ENCODE results near the gene COL11A2. TPM values are rescaled to one million over a fixed set of nuclear protein-coding genes. Genes with fewer than 3 reads are reported as not detected.
"Not testable (repeated sequence)": the region's sequence is repeated elsewhere in the genome, so short reads cannot be mapped to it uniquely, and the experiment has no call there.

COL11A2 gene
- under 0.01 and 0.53 TPM in 2 replicates for total RNA-seq

DNA sequence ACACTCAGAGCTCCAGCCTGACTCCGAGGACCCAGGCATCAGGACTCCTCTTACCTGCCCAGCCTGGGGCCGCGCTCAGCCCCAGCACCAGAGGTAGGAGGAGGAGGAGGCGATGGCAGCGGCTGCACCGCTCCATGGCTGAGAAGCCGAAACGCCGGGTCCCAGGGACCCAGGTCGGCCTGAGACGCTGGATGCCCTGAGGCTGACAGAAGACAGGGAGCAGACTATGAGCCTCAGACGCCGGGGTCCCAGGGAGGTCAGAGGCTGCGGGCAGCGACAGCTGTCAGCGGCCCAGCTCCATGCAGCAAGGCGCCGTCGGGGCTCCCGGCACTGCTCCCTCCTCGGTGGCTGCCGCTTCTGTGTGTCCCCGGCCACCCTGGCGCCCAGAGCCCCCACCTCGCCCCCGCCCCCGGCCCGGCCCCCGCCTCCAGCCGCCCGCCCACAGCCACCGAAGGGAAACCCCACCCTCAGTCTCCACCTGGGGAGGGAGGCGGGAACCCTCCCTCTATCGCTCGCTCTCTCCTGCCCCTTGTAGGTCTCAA is at the start of gene COL11A2:
COL11A2 (minus strand) TSS at position 363 of the 542 bp plus-strand sequence; CDS start at position 136, 227 bp downstream.
- DNase-seq (ENCODE audit: extremely low read depth, low read depth, low spot score) = no peak

DNA sequence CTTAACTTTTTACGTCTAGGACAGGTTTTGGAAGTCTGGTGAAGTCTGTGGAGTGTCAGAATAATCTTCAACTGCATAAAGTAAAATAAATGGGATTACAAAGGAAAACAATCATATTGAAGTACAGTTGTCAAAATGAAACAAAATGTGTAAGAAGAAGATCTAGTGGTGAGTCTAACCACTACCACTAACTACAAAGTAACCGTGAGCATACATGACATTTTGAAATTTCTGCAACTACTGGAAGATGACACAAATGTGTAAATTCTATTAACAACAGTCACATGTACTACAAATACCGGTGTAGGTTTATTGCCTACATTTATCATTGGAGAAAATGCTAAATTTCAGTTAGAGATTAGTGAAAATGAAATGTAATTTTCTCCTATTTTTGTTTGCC is 49.7 kb upstream of the COL11A2 start:
- DNase-seq (ENCODE audit: extremely low read depth, low read depth, low spot score) = no peak

- no peak for DNase-seq (ENCODE audit: extremely low read depth, low read depth, low spot score)
Observed at GRCh38 chr6:33237741-33238140, 45.5 kb upstream of the COL11A2 start.

- no peak for DNase-seq (ENCODE audit: extremely low read depth, low read depth, low spot score)
Observed at GRCh38 chr6:33236852-33237251, 44.6 kb upstream of the COL11A2 start.

DNA sequence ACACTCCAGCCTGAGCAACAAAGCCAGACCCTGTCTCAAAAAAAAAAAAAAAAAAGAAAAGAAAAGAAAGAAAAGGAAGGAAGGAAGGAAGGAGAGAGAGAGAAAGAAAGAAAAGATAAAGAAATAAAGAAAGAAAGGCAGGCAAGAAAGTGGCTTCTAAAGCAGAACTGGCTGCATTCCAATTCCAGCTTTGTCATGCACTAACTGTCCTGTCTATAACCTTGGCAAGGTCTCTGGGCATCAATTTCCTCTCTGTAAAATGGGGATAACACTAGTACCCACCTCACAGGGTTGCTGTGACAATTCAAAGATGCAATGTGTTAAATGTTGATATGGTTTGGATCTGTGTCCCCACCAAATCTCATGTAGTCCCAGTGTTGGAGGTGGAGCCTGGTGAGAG is 44.1 kb upstream of the COL11A2 start:
- no peak for DNase-seq (ENCODE audit: extremely low read depth, low read depth, low spot score)

- no peak for DNase-seq (ENCODE audit: extremely low read depth, low read depth, low spot score)
Observed at GRCh38 chr6:33235221-33235634, 43.0 kb upstream of the COL11A2 start.

DNA sequence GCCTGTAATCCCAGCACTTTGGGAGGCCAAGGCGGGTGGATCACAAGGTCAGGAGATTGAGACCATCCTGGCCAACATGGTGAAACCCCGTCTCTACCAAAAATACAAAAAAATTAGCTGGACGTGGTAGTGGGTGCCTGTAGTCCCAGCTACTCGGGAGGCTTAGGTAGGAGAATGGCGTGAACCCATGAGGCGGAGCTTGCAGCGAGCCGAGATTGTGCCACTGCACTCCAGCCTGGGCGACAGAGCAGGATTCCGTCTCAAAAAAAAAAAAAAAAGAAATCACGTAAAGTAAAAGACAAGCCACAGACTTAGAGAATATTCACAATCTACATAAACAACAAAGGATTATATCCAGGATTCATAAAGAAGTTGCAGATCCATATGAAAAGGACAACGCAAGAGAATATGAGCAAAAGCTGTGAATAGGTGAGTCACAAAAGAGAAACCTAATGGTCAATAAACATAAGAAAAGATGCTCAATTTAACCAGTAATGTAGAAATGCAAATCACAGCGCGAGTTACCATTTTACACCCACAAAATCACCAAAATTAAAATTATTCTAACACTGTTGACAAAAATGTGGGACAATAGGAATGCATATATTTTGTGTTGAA is 34.3 kb upstream of the COL11A2 start:
- not testable (repeated sequence) for DNase-seq (ENCODE audit: extremely low read depth, low read depth, low spot score)

DNA sequence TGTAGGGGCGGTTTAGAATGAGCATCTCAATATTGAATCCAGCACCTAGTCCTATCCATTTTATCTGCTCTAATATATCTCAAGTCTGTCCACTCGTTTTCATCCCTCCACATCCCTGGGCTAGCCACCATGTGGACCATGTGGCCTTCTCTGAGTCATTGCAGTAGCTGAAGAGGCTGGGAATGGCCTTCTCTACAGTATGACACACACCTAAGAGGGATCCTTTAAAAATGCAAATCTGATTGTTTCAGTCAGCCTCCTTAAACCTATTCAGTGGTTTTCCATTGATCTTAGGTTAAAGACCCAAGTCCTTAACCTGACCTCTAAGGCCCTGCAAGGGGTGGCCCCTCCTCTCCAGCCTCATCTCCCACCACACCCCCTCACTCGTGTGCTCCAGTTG is 25.4 kb upstream of the COL11A2 start:
- DNase-seq (ENCODE audit: extremely low read depth, low read depth, low spot score) = no peak

DNA sequence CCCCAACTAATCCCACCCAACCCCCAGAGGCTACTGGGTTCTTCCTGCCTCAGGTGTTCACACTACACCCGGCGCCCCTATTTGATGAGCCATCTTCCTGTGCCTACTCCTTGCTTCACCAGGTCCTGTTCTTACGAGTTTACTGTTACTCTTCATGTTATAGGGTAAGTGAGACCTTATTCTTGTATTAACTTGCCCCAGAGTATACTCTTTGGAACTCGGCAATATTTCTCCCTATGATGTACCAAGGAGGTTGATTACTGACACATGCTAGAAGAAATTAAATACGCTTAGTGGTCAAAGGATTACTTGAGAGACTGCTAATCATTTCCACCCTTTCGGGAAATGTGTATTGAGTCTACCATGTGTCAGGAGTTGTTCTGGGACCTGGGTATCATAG is 25.0 kb upstream of the COL11A2 start:
- no peak for DNase-seq (ENCODE audit: extremely low read depth, low read depth, low spot score)

GRCh38 chr6:33216117-33216649 is 23.9 kb upstream of the COL11A2 start:
- no peak for DNase-seq (ENCODE audit: extremely low read depth, low read depth, low spot score)

DNA sequence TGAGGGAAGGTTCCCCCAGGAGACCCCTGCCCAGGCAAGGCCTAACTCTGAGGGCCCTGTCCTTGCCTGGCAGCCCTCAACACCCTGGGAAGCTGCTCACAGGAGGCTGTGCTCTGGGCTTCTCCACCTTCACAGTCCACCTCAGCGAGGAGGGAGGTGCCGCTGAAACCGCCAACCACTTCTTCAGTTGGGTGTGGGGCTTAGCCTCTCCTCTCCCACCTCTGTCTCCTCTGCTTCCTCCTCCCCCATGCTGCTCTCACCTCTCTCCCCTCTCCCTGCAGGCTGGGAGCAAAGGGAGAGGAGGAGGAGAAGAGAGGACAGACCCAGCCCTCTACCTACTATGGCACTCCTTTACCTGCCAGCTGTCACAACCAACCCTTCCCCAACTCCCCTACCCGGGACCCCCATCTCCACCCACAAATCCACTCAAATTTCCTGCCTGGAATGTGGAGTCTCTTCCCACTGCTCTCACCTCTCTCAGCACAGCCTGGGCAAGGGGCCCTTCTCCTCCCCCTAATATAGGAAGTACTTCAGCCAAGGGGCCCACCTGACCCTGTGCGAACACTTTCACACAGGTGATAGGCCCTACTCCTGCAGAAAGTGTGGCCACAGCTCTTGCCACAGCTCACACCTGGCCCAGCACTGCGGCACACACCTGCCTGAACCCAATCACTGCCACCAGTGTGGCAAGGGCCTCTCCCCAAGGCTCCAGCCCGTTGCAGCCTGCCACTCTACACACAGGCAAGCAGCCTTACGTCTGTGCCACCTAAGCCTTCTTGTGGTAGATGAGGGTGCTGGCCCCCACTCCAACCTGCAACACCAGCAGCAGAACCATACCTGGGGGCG is 23.2 kb upstream of the COL11A2 start:
- no peak for DNase-seq (ENCODE audit: extremely low read depth, low read depth, low spot score)

DNA sequence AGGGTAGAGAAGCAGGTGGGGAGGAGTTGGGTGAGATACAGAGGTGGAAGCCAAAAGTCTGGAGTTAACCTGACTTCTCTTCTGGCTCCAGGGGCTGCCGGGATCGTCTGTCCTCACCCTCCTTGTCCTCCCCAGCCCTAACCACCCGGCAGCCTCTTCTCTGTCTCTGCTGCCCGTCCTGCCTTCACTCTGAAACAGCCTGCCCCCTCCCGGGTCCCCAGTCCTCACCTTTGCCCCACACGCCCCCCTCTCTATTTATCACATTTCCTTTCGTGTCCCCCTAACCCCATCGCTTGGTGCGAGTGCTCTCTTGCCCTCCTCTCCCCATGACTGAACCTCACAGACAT is 21.7 kb upstream of the COL11A2 start:
- no peak for DNase-seq (ENCODE audit: extremely low read depth, low read depth, low spot score)

GRCh38 chr6:33213166-33213988 is 21.1 kb upstream of the COL11A2 start:
- DNase-seq (ENCODE audit: extremely low read depth, low read depth, low spot score) = no peak

DNA sequence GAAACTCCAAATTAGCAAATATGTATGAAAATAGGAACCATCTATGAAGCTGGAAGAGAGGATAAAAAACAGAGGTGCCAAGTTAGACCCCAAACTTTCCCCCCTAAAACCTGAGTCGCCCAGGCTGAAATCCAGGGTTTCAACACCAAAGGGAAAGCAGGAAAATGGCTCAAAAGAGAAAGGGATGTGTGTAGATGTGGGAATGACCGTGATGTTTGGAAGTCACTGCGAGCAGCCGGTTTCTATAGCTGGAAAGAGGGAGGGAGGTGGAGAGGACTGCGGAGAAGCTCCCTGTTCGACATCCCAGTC is 20.5 kb upstream of the COL11A2 start:
- DNase-seq (ENCODE audit: extremely low read depth, low read depth, low spot score) = no peak

GRCh38 chr6:33211666-33212422 is 19.6 kb upstream of the COL11A2 start:
- no peak for DNase-seq (ENCODE audit: extremely low read depth, low read depth, low spot score)

DNA sequence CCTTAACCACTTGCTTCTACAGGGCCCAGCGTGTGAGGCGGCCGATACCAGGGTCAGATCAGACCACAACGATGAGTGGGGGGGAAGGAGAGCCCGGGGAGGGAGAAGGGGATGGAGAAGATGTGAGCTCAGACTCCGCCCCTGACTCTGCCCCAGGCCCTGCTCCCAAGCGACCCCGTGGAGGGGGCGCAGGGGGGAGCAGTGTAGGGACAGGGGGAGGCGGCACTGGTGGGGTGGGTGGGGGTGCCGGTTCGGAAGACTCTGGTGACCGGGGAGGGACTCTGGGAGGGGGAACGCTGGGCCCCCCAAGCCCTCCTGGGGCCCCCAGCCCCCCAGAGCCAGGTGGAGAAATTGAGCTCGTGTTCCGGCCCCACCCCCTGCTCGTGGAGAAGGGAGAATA is 18.9 kb upstream of the COL11A2 start:
- DNase-seq (ENCODE audit: extremely low read depth, low read depth, low spot score) = no peak

GRCh38 chr6:33209856-33210255 is 17.6 kb upstream of the COL11A2 start:
- no peak for DNase-seq (ENCODE audit: extremely low read depth, low read depth, low spot score)

- no peak for DNase-seq (ENCODE audit: extremely low read depth, low read depth, low spot score)
Observed at GRCh38 chr6:33208091-33208967, 16.1 kb upstream of the COL11A2 start, which contains the start of gene RING1. Gene RING1 (plus strand): TSS chr6:33208500. CDS start chr6:33208823, 323 bp downstream.

GRCh38 chr6:33207552-33208090 is 15.4 kb upstream of the COL11A2 start:
- DNase-seq (ENCODE audit: extremely low read depth, low read depth, low spot score) = no peak
